Jurkat, Clone E6-1 (cell line): ENCODE results near the gene LYG2. TPM values are rescaled to one million over a fixed set of nuclear protein-coding genes. Genes with fewer than 3 reads are reported as not detected.
"Not testable (repeated sequence)": the region's sequence is repeated elsewhere in the genome, so short reads cannot be mapped to it uniquely, and the experiment has no call there.

Experiments used
- DNase-seq: peaks from one replicate; pipeline ENCODE4 v3.0.0-alpha.2; 2011; ENCODE audit warnings: low read depth, low spot score
- H3K4me3 ChIP-seq: 2 replicates; pipeline ENCODE4 v1.5.1; 2011; ENCODE audit warnings: mild to moderate bottlenecking, low read length, control low read depth, moderate library complexity
- polyA plus RNA-seq: library from polyadenylated mRNA; unstranded; fragments of >200 nt; gene quantifications from one replicate; pipeline ENCODE4 v1.2.1, GENCODE V29; 2012; ENCODE audit warnings: missing spikeins; ENCODE audit not compliant: insufficient read length, insufficient read depth

LYG2 gene, protein sequence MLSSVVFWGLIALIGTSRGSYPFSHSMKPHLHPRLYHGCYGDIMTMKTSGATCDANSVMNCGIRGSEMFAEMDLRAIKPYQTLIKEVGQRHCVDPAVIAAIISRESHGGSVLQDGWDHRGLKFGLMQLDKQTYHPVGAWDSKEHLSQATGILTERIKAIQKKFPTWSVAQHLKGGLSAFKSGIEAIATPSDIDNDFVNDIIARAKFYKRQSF
- polyA plus RNA-seq = not detected

DNA sequence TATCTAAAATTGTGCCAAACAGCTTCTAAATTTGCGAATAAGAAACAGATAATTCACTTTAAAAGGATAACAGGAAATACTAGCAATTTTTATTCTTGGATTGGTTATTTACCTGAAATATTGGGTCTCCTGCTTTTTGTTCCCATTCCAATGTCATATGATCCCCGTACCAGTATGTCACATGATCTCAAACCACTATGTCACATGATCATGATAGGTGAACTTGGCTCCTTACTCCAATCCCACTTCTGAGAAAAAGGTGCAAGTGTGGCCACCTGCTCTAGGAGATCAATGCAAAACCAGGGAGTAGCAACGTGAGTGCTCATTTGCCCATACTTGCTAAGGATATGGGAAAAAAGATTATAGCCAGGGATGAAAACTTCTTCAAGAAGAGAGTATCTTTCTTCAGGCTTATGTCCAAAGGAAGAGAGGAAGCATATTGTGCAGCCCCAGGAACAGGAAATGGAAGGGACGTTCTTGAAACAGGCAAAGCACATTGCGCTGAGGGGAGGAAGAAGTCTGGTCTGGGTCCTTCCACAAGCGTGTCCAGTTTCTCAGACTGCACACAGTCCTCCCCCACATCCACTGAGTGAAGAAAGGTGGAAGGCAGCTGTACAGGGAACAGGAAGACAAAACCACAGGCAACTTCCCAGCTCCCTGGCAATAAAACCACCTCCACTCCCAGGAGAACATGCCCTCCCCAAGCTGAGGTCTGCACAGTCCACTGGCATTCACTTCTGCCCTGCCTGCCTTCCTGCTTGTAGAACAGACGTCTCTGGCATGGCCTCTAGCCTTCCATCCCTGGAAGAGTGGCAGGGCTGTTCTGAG, at the start of gene LYG2:
Gene LYG2 (minus strand): TSS at position 176 of the 828 bp plus-strand sequence. CDS start 1,406 bp downstream, outside the sequence.
- no peak for DNase-seq
- H3K4me3 ChIP-seq = no peak within 1 kb of the TSS

DNA sequence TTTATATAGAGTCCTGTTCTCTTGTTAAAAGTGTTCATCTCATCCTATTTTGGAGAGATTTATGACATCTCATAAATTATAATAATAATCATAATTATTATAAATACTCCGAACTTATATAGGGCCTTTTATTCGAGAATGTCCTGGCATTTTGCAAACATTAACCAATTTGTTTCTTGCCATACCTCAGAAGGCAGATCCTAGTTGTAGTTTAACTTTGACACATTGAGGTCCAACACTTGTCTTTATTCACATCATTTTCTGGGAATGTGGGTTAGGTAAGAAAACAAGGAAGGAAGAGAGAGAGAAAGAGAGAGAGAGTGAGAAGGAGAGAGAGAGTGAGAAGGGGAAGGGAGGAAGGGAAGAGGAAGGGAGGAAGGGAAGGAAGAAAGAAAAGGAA, 45.6 kb upstream of the LYG2 start, which contains the start of gene LYG1:
Gene LYG1 (minus strand): TSS at position 101 of the 400 bp plus-strand sequence. CDS start 5,527 bp downstream, outside the sequence.
- H3K4me3 ChIP-seq, DNase-seq: not testable (repeated sequence)

DNA sequence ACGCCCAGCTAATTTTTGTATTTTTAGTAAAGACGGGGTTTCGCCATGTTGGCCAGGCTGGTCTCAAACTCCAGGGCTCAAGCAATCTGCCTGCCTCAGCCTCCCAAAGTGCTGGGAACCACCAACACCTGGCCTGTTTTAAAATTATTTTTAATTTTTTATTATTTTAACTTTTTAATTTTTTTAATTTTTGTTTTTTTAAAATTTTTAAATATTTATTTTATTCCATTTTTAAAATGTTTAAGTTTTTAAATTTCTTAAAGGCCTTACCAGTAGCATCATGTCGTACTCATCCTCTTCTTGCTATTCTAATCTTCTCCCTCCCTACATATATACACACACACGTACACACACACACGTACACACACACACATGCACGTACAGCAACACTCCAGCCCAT, 44.1 kb upstream of the LYG2 start:
- DNase-seq = no peak
- H3K4me3 ChIP-seq = no peak overlapping the region

DNA sequence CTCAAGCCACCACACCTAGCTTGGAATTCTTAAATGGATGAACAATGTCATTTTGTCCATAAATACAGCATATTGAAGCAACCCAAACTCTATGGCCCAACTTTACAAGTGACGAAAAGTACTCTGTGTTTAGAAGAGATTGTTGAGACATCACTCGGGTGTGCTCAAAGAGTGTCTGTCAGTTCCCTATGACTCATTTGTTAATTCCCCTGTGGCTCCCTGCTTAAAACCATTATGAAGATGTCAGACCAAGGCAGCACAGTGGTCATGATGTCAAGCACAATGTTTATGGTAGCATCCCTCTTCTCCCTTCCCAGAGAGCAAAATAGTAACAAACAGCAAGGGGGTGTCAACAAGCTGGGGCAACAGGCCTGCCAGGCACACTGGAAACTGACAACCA, 42.5 kb upstream of the LYG2 start:
- no peak for DNase-seq
- H3K4me3 ChIP-seq = no peak overlapping the region

DNA sequence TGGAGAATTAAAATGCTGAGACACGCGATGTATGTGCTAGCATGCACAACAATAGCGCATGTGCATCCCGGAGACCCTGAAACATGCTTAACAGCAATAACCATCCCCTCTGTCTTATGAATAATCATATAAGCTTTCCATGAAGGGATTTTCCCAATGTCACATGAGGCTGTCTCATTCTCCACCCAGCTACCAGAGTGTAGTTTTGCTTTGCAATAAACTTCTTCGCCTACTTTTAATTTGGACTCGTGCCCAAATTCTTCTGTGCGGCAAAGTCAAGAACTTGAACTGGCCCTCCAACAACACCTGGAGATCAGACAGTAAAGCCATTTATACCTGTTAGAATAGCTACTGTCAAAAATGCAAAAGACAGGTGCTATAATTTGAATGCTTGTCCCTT, 30.1 kb upstream of the LYG2 start:
- no peak overlapping the region for H3K4me3 ChIP-seq
- no peak for DNase-seq

DNA sequence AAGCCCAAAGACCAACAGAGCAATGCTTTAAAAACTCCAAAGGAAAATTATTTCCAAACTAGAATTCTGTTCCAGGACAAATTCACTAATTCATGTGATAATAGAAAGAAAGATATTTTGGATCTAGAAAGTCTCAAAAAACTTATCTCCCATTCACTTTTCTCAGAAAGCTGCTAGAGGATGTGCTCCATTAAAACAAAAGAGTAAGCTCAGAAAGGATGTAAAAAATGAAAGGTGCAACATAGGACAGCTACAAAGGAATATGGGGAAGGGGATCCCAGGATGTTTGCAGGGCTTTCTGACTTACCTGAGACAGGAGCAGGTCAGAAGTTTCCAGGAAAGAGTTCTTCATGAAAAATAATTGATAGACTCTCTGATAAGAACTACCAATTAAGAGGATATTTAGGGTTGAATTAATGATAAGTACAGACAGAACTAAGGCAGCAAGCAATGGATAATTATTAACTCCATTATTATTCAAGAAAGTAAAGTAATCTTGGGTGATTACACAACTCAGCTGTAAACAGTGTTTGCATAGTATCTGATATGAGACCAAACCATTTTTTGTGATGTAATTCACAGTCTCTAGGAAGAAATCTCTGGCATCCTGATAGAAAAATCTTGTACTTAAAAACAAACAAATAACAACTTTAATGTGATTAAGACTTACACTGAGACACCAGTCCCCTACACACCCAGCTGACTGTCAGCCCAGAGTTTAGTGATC, 24.7 kb upstream of the LYG2 start:
- DNase-seq = no peak
- no peak overlapping the region for H3K4me3 ChIP-seq

DNA sequence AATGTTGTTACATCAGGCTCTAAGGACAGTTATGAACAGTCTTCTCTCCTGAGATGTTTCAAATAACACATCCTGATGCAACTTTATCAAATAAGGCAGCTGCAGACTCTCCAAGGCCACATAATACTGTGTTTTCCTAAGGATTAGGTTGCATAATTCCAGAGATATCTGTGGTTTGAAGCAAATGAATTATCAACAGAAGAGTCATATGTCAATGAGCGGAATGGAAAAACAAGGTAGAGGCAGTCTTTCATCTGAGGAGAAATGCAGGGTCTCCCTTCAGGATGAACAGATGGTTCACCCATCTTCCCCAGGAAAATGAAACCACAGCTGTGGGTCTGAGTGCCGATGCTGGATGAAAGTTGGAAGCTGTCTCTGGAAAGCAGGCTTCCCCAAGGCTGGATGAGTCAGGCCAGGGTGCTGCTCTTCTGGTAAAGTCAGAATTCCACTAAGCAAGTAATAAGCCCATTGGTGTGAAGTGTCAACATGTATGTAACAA, 23.4 kb upstream of the LYG2 start:
- no peak overlapping the region for H3K4me3 ChIP-seq
- no peak for DNase-seq

DNA sequence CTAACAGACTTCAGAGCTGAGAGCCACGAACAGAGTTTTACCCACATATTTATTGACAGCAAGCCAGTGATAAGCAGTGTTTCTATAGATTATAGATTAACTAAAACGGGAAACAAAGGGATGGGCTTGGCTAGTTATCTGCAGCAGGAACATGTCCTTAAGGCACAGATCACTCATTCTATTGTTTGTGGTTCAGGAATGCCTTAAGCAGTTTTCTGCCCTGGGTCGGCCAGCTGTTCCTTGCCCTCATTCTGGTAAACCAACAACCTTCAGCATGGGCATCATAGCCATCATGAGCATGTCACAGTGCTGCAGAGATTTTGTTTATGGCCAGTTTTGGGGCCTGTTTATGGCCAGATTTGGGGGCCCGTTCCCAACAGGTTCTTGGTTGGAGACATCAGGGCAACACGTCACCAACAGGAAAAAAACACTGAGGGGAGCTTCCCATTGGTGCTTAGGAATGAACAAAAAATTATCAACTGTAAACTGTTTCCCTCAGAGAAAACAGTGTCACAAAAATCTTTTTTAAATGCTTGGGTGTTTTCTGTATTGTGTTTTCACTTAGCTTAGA, 22.8 kb upstream of the LYG2 start:
- DNase-seq, H3K4me3 ChIP-seq: not testable (repeated sequence)

DNA sequence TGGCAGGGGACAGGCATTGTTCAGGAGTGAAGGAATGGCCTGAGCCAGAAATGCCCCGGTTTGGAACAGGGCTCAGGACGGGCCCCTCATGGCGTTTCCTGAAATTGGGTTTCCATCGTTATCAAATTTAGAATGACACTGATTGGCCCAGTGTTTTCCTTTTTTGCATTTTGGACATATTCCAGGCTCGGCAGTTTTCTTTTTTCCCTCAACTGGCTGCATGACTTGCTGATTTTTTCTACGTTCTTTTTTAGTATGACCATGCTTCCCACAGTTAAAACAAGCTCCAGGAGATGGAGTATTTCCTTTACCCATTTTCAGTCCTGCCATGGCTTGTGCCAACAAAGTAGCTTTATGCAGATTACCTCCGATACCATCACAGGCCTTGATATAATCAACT, 20.4 kb upstream of the LYG2 start:
- H3K4me3 ChIP-seq = no peak overlapping the region
- no peak for DNase-seq

DNA sequence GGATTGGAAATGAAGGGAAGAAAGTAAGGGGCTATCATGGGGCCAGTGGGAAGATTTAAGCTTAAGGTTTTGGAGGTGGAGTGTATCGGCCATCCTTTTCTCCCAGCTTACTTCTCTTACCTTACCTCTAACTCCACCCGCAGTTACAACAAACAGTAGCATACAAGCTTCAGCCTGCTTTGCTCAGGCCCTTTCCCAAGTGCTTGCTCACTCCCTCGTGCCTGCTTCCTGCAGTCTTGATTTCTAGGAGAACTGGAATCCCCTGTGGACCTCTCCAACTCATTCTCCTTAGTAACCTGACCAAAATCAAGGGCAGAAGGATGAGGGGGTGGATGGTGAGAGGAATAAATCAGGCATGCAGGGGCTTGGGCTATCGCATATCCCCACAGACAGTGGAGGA, 5.8 kb upstream of the LYG2 start:
- no peak for DNase-seq
- H3K4me3 ChIP-seq = no peak overlapping the region

DNA sequence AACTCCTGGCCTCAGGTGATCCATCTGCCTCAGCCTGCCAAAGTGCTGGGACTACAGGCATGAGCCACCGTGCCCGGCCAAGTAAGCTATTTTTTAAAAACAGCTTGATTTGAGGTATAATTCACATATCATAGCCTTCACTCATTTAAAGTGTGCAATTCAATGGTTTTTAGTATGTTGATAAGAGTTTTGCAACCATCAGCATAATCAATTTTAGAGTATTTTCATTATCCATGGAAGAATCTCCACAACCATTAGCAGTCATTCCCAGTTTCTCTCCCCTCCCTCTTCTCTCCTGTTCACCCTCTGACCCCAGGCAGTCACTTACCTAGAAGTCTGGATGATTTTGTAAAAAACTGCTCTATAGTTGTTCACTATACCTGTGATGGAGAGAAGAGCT, 4.7 kb upstream of the LYG2 start:
- H3K4me3 ChIP-seq = no peak overlapping the region
- no peak for DNase-seq

DNA sequence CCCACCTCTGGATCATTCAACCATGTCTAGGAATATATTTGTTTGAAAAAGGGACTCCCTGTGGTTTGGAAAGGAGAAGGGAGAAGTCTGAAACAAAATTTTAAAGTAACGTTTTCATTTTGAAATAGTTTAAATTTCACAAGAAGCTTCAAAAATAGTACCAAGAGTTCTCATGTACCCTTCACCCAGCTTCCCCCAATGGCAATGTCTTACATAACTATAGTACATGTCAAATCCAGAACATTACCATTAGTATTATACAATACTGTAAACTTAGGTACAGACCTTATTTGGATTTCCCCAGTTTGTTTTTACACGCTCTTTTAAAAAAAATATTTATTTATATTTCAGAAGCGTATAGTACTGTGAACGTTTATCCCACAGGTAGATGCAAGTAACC, 4.0 kb upstream of the LYG2 start:
- no peak for DNase-seq
- no peak overlapping the region for H3K4me3 ChIP-seq

DNA sequence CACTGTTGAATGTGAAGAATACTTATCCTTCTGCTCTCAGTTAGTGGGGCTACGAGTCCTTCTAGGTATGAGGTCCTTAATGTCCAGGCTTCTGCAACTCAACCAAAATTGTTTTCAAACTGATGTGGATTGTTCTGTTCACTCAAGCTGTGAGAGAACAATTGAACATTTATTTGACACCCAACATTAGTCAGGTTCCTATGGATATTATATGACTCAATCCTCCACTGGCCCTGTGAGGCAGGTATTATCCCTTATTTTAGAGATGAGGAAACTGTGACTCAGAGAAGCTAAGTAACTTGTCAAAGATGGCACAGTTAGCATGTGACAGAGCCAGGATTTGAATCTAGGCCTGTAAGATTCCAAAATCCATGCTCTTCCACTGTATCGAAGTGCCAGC, 1.2 kb upstream of the LYG2 start:
- DNase-seq = no peak
- no peak overlapping the region for H3K4me3 ChIP-seq

DNA sequence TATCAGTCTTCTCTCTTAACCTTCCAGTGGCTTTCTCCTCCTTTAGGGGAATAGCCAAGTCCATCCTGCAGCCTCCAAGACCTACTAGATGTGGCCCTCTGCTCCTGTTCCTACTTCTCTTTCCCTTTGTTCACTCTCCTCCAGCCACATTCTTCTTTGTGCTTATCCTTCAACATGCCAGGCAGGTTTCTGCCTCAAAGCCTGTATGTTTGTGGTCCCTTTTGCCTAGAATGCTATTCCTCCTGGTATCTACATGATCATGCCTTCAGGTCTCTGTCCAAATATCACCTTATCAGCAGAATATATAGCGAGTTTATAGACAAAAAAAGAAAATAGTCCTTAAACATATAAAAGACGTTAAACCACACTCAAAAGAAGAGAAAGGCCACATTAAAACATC, 5.5 kb downstream of the LYG2 start:
- DNase-seq = no peak
- no peak overlapping the region for H3K4me3 ChIP-seq

DNA sequence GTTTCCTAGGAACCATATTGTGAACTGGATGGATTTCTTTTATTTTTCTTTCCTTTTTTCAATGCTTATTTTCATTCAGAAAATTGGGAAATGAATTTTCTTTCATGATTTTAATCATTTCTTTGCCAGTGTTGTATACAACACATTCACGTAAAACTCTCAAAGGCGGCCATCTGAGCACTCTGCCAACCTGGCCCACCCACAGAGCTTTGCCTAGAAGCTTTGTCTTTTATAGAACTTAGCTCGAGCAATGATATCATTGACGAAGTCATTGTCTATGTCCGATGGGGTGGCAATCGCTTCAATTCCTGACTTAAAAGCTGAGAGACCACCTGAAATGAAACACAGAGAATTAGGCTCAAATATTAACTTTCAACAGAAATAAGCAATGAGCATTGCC, 13.3 kb downstream of the LYG2 start:
- DNase-seq = no peak

DNA sequence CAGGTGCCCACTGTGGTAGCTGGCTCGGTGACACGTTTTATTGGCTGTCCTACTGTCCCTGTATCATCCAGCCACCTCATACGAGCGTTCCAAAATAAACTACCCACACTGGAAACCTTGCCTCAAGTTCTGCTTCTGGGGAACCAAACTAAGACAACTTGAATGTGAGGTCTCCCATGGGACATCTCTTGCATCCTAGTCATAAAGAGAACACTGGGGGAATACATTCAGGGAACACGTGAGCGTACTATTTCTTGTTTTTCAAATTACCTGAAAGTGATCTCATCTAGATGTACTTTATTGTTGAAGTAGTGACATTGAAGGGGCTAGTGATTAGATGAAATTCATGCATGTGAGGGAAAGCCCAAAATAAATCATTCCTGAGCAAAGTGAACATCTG, 15.0 kb downstream of the LYG2 start:
- no peak for DNase-seq
- no peak overlapping the region for H3K4me3 ChIP-seq

More for the DNA sequence above, 13.3 kb downstream of the LYG2 start:
- no peak overlapping the region for H3K4me3 ChIP-seq

DNA sequence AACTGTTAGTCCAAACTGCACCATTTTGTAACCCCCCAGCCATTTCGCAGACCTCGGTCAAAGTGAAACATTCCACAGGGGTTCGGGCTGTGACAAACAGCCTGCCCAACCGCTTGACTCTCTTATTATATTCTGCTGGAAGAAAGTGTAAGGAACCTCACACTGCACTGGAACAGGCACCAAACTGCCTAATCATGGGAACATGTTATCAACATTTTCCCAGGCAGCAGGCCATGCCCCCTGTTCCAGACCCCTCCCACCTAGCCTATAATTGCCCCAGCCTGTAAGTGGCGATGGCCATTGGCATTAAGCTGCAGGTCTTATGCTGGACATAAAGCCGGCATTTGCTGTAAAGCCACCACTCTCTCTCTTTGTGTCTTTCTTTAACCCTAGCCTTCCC, 16.9 kb downstream of the LYG2 start:
- no peak overlapping the region for H3K4me3 ChIP-seq
- DNase-seq = no peak

DNA sequence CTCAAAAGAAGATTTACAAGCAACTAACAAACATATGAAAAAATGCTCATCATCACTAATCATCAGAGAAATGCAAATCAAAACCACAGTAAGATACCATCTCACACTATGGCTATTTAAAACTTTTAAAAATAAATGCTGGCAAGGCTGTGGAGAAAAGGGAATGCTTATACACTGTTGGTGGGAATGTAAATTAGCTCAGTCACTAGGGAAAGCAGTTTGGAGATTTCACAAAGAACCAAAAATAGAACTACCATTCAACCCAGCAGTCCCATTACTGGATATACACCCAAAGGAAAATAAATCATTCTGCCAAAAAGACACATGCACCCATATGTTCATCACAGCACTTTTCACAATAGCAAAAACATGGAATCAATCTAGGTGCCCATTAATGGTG, 22.3 kb downstream of the LYG2 start:
- H3K4me3 ChIP-seq, DNase-seq: not testable (repeated sequence)

DNA sequence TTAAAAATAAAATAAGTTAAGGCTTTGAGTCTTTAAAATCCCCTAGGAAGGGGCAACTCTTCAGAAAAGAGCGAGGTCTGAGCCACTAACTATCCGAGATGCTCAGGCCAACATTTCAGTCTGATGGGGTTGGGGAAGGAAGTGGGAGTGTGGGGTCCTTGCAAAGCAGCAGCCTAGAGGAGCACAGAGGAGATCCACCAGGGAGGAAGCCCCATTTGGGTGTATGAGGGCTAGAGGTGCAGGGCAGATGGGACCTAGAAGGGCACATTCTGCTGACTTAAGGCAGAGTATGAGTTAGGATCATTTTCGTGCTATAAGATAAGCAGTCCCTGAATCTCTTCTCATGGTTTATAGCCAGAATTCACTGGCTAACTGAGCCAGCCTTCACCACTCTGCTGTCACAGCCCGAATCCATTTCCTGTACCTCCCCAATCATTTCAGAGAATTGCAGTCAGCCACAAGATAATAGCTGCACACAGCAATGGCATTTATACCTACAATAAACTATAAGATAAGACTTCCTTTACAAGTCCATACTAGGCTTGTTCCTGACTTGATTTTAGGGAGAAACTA, 37.5 kb downstream of the LYG2 start:
- H3K4me3 ChIP-seq = no peak overlapping the region
- DNase-seq = no peak
